NCI-H1105 (cell line): ENCODE measurements around the gene DHX57.
"Not testable (repeated sequence)": the region's sequence is repeated elsewhere in the genome, so short reads cannot be mapped to it uniquely, and the experiment has no call there.

Experiments
- DNase-seq: peaks from one replicate; lab custom pipeline; 2025; lab: John Stamatoyannopoulos, UW

DHX57 gene

DNA sequence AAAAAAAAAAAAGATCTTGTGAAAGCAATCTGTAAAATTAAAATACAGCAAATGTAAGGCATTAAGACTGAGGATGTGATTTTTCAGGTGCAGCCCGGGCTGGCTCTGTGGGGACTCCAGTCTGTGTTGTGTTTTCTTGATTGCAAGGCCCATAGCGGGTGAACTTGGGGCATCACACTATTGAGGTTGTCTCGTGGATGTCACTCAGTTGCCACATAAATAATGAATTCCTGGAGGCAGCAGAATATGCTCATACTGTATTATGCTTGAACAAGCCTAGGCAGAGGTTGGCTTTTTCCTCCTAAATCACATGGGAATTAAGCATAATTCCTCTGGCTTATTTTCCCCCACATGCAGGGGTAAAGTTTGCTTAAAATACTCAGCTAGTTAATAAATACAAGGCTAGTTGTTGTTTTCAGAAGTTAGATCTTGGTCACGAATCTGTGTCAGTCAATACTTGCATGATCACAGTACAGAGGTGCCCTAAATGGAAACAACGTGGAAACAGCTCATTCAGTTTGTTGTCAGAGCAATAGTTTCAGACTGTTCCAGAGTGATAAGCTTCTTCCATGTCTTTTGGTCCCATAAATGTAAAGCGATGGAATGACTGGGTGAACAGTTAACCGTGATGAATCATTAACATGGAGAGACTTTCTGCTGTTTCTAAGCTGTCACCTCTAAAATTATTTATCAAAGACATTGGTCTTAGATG lies 81.3 kb downstream of the DHX57 start:
- no peak for DNase-seq

DNA sequence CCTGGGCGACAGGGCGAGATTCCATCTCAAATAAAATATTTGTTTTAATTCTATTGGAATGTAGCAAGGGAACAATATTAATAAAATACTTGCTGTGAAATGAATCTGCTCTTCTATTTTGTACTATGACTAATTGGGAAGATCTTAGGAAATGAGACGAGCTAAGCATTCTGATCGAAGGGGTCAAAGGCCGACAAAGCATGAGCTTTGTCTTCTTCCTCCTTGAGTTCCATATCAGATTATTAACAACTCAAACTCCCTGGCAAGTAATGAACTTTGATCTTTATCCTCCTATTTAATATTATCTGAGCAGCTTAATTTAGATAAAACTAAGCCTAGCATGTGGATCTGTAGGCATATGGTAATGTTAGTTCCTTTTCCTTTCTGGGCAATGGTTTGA lies 82.2 kb downstream of the DHX57 start:
- no peak for DNase-seq

DNA sequence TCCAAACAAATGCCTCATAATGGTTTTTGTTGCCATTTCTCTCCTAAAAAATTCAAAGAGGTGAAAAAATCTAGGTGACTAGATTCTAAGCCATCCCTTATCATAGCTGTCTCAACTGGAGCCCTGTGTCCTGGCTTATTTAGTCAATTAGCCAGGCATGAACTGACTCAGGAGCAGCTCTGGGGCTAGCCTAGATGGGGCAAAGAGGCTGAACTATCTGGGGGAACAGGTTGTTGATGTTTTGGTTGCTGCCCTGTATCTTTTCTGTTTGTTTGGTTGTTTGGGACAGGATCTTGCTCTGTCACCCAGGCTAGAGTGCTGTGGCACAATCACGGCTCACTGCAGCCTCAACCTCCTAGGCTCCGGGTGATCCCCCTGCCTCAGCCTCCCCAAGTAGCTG lies 83.0 kb downstream of the DHX57 start:
- no peak for DNase-seq

DNA sequence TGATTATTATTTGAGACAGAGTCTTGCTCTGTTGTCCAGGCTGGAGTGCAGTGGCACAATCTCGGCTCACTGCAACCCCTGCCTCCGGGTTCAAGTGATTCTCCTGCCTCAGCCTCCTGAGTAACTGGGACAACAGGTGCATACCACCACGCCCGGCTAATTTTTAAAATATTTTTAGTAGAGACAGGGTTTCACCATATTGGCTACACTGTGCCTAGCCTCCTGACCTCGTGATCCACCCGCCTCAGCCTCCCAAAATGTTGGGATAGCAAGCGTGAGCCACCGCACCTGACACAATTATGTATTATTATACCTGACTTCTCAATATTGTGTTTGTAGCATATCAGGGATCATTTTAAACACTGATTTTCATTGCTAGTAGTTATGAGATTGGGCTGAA lies 83.4 kb downstream of the DHX57 start:
- DNase-seq: not testable (repeated sequence)

DNA sequence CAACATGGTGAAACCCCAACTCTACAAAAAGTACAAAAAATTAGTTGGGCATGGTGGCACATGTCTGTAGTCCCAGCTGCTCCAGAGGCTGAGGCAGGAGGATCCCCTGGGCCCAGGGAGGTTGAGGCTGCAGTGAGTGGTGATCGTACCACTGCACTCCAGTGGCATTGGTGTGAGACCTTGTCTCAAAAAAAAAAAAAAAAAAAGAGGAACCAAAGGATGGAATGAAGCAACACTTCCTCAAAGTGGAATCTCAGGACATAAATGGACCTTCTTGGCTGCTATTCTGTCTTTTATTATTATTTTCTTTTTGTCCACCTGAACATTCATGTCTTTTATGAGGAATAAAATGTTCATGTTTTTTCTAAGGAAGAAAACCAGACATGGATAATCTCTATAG lies 84.0 kb downstream of the DHX57 start:
- DNase-seq: no peak

DNA sequence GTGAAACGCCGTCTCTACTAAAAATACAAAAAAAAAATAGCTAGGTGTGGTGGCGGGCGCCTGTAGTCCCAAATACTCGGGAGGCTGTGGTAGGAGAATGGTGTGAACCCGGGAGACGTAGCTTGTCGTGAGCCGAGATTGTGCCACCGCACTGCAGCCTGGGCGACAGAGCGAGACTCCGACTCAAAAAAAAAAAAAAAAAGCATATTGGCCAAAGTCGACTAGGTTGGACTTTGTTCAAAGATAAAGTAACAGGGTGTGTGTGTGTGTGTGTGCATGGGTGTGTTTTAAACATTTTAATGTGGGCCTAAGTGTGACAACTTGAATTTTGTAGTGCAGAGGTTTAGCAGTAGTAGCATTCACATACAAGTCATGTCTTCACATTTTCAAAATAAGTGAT lies 86.0 kb downstream of the DHX57 start:
- DNase-seq: no peak

DNA sequence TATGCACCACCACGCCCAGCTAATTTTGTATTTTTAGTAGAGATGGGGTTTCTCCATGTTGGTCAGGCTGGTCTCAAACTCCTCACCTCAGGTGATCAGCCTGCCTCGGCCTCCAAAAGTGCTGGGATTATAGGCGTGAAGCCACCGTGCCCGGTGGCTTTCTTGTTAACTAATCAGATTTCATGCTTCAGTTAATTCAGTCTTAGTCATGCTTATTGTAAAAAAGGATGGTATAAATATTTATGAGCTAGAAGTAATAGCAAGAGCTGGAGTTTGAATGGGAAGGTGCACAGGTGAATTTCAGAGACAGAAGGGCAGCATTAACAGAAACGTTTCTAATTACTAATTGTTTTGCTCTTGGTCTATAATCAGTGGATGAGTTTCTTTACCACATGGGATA lies 87.4 kb downstream of the DHX57 start:
- DNase-seq: no peak

DNA sequence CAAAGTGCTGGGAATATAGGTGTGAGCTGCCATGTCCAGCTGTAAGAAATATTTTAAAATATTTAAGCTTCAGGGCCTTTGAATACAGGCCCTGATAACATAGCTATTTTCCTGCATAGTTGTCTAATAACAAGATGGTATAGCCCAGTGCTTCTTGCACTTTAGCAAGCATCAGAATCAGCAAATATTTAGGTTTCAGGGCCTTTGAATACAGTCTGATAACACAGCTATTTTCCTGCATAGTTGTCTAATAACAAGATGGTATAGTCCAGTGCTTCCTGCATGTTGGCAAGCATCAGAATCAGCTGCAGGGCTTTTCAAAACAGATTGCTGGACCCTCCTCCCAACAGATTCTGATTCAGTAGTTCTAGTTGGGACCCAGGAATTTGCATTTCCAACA lies 92.1 kb downstream of the DHX57 start:
- DNase-seq: no peak

DNA sequence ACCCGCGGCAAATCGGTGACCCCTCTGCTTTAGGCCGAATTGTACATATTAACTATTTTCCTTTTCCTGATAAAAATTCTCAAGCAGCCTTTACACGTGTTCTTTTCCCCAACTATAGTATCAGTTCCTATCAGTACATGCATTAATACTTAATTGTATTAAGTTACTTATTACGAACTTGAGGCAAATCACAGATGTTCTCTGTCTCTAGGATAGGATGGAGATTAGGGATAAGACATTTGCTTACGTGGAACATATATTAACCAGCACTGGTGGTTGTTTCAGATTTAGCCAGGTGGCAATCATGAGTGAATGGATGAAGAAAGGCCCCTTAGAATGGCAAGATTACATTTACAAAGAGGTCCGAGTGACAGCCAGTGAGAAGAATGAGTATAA lies 97.0 kb downstream of the DHX57 start:
- no peak for DNase-seq

DNA sequence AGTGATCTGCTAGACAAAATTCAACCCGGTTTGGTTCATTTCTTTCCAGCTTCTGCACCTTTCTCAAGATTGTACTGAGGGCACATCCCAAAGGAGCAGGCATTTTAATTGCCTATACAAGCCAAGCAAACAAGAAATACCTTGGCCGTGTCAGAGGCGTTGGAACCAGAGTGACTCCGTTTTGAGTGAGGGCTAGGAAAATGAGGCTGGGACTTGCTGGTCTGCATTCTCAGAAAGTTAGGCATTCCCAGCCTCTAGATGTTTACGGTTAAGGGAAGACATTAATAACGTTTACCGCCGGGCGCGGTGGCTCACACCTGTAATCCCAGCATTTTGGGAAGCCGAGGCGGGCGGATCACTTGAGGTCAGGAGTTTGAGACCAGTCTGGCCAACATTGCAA lies 99.2 kb downstream of the DHX57 start:
- DNase-seq: no peak

DNA sequence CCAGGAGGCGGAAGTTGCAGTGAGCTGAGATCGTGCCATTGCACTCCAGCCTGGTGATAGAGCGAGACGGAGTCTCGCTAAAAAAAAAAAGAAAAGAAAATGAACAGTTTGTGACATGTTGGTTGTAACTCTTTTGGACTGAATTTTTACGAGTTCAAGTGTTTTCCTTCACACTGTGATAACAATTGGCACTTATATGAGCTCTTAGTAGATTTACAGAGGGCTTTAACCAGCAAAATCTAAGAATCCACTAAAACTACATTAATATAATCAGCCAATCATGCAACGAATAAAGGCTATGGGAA lies 99.9 kb downstream of the DHX57 start:
- no peak for DNase-seq

DNA sequence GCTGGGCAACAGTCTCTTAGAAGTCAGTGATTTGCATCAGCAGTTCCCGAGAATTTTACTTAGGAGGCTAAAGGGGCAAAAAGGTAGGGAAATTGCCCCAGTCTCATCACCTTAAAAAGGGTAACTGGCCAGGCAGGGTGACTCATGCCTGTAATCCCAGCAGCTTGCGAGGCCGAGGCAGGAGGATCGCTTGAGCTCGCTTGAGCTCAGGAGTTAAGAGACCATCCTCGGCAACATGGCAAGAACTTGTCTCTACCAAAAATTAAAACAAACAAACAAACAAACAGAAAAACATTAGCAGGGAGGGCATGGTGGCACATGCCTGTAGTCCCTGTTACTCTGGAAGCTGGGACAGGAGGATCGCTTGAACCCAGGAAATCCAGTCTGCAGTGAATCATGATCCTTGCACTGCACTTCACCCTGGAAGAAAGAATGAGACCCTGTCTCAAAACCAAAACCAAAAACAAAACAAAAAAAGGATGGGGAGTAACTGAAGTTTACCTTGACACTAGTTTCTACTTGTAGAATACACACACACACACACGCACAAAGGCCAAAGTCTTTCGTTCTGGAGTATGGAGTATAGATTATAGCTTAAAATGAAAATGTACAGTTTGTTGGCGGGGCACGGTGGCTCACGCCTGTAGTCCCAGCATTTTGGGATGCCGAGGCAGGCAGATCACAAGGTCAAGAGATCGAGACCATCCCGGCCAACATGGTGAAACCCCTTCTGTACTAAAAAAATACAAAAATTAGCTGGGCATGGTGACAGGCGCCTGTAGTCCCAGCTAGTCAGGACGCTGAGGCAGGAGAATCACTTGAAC lies 100.4 kb downstream of the DHX57 start:
- DNase-seq: no peak

DNA sequence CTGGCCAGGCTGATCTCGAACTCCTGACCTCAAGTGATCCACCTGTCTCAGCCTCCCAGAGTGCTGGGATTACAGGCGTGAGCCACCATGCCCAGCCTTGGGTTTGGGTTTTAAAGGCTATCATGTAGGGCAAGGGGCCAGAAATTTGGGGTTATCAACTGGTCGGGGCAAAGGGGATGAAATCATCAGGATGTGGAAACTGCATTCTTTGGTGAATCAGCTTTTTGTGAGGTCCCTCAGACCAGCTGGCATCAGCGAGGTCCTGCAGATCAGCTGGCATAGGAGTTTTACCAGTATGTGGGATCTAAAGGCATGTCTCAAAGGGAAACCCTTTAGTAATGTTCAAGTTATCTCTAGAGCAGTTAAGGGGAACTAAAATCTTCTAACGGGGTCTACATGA lies 104.1 kb downstream of the DHX57 start:
- no peak for DNase-seq

DNA sequence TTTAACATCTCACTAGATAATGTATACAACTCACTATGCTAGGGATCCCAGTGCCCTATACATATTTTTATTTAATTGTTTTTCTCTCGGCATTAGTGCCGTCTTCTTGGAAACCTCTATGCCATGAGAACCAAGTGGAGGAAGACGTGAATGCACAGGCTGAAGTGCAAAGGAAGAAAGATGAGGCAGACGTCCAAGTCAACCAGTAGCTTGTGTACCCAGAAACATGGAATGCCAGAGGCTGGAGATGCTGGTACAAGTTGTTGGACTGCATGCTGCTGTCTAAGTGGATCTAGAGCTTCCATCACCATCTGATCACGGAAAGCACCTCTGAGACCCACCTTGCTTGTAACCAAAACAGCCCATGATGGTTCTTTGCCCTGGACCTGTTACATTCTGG lies 110.2 kb downstream of the DHX57 start:
- DNase-seq: no peak

DNA sequence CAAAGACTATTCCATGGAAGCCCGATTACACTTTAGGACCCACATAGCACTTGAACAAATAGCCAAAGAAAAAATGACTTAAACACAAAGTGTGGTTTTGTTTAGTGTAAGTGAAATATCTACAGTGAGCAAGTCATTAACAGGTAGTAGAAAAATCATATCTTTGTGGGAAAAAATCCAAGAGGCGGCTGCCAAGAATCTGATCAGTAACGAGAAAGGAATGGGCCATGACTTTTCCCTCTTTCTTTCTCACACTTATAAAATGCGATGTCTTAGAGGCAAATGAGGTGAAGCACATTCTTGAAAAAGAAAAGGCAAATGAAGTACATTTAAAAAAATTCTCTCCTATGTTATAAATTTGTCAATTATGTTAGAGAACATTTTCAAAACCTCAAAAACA lies 110.6 kb downstream of the DHX57 start:
- DNase-seq: no peak

DNA sequence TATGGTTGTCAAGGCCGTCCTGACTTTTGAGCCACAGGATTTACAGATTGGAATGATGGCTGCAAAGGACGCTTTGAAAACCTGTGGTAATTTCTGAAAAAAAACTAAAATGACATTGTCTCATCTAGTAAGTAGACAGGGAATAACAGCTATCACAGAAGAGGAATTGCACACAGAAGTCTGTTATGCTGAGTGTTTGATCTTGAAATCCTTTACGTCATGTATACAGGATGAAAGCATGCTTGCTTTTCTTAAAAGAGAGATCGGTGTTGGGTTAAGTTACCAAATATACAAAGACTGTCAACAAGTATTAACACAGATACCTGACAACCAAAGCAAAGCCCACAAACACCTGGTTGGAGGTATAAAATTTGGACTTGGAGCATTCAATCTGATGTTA lies 112.0 kb downstream of the DHX57 start:
- no peak for DNase-seq

DNA sequence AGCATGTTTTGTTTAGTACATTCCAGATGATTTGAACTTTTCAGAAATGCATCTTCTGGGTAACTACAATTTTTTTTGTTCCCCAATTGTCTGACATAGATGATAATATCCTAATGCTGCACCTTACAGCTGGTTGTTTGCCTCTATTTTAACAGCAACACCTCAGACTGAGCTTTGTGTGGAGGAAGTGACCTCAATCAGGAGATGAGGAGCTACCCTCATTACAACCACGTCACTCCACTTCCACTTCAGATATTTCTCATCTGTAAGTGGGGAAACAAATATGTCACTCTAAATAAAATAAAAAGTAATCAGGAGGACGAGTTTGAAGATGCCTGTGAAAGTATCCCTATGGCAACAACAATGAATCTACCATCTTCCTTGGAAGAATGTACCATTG lies 112.5 kb downstream of the DHX57 start:
- DNase-seq: no peak

DNA sequence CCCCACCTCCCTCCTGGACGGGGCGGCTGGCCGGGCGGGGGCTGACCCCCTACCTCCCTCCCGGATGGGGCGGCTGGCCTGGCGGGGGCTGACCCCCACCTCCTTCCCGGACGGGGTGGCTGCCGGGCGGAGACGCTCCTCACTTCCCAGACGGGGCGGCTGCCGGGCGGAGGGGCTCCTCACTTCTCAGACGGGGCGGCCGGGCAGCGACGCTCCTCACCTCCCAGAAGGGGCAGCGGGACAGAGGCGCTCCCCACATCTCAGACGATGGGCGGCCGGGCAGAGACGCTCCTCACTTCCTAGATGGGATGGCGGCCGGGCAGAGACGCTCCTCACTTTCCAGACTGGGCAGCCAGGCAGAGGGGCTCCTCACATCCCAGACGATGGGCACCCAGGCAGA lies 119.8 kb downstream of the DHX57 start:
- DNase-seq: not testable (repeated sequence)

DNA sequence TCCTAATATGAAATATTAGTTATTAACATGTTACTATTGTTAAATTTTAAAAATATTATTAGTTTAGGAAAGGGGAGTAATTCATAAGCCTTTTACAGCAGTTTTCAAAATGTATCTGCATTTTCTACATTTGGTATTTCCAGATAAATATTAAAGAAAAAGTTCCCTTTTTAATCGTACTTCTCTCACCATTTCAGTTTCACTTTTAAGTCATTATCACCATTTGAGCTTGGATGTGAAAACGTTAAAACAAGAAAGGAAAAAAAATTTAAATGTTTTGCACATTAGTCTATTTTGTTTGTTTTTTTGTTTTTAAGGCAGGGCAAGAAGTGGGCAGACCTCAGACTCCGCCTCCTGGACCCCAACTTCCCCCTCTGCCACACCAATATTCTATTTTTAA lies 121.2 kb downstream of the DHX57 start:
- no peak for DNase-seq

DNA sequence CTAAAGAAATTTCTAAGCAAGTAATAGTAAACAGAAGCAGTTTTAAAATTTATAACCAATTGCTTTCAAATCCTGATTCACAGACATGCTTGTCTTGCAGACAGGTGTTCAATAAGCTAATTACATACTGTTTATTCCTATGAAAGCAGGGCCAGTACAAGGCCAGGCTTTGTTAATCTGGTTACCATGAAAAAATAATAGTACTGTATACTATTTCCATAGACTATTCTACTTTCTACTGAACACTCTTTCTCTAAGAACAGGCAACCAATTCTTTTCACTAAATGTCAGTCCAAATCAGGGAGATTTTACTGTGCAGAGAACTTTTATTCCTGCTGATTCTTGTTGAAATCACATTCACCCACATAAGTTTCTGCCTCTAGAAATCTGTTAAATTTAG lies 121.7 kb downstream of the DHX57 start:
- no peak for DNase-seq

DNA sequence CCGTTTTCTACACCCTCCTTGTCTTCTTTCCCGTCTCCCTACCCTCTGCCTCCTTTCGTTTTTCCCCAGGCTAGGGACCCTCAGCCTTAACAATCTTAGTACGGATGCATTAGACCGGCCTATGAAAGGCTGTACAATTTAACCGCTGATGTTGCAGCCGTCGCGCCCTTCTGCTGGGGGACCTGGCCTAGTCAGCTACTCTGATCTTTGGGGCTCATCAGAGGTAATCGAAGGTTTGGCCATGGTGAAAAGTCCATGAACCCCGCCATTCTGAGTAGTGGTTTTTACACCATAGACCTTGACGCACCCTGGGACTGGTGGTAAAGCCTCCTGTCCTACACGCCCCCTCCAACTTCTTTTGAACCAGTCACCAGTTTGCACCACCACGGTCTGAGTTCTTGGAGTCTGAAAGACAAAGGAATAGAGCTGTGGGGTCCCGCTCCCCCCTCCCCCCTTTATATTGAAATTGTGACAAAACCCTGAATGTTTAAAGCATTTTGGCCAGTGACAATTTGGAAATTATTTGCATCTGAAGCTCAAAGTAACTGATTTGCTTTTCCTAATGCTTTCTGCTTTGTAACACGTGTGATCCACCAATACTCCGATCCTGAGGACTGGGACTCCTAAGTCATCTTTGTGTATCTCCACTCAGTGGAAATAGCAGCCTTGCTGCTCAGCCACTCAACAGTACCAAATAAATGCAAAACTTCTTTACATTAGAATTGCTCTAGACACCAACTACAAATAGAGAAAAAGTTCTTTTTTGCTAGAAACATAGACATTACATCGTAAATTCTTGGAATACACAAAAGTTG lies 123.9 kb downstream of the DHX57 start:
- no peak for DNase-seq

DNA sequence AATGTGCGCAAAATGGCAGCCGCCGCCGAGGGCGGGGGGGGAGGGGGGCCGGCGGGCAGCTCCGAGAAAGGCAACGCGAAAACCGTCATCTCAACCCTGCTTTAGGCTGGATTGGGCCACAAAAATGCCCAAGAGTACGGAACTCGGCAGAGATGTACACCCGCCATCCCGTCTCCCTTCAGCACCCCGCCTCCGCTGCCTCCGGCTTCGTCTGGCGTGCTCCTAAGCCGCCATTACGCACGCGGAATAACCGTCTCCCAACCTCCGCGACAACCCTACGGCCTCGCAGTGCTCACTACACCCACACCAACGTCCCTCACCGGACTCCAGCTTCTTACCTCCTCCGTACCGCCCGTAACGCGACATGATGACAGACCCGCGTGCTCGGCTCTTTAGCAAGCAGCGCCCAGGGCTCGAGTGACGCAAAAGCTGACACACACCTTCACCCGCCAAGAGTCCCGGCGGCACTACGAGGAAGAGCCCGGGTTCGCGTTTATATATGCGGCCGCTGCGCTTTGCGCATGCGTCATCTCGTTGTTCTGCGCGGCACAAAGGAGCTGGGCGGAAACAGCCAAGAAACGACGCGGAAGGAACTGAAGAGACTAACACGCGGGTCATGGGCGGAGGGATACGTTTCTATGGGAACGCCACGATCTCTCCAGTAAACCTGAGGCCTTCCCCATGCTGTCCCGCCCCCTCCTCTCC lies 124.7 kb downstream of the DHX57 start, which contains the start of gene SRSF7:
Gene SRSF7 (minus strand): TSS at position 471 of the 705 bp plus-strand sequence. CDS start 105 bp downstream, at position 366.
- DNase-seq: peak; percentile 97
